AG04449 (cell line): Measurements from ENCODE around the gene BRSK2.

Experiments used
- CTCF ChIA-PET: fragments of 350-600 bp; formaldehyde crosslinking; extraction: SDS; loops from one replicate; lab custom pipeline; 2021; ENCODE audit warnings: antibody characterized with exemption; lab: Yijun Ruan, JAX
- POLR2A ChIA-PET: fragments of 400-600, 350-600 bp; formaldehyde crosslinking; extraction: SDS; loops from one replicate; lab custom pipeline; 2020; ENCODE audit warnings: antibody characterized with exemption, inconsistent platforms; lab: Yijun Ruan, JAX
- DNase-seq: peaks from one replicate; pipeline ENCODE4 v3.0.0-alpha.2; 2010; ENCODE audit warnings: low read depth, low spot score
- H3K4me3 ChIP-seq: 2 replicates; pipeline ENCODE4 v1.5.1; 2011; ENCODE audit warnings: low read depth, mild to moderate bottlenecking, control low read depth, low read length
- CTCF ChIP-seq: IDR thresholded peaks from one replicate; pipeline ENCODE4 v1.5.1; 2011; ENCODE audit warnings: mild to moderate bottlenecking, moderate library complexity, low read length, control low read depth, inconsistent platforms; ENCODE audit not compliant: insufficient read depth; ENCODE audit errors: missing control alignments

BRSK2 gene

GRCh38 chr11:1401656-1402221 lies 12.0 kb downstream of the BRSK2 start:
- no peak for DNase-seq
- H3K4me3 ChIP-seq: no peak overlapping the region
- ChIA-PET CTCF (no interaction called here), POLR2A (interaction anchor here (1.0 kb wide), 1 partner anchor 12 kb away, joined by 7 read pairs; the partner anchor contains the start of gene BRSK2)
- no peak for TF ChIP-seq CTCF

- ChIA-PET POLR2A (no interaction called here), CTCF (no interaction called here)
- DNase-seq: no peak
- H3K4me3 ChIP-seq: no peak overlapping the region
- TF ChIP-seq CTCF: no peak
These were observed 12.8 kb downstream of the BRSK2 start for GRCh38 chr11:1402355-1403077.

- H3K4me3 ChIP-seq: no peak overlapping the region
- POLR2A ChIA-PET: no interaction called here
- no peak for DNase-seq
- TF ChIP-seq CTCF: no peak
- CTCF ChIA-PET: no interaction called here
These were observed 13.4 kb downstream of the BRSK2 start for GRCh38 chr11:1403078-1403620.

- POLR2A ChIA-PET: no interaction called here
- CTCF ChIA-PET: no interaction called here
- no peak for DNase-seq
- H3K4me3 ChIP-seq: no peak overlapping the region
- TF ChIP-seq CTCF: no peak
These were observed 14.2 kb downstream of the BRSK2 start for GRCh38 chr11:1403721-1404460.

GRCh38 chr11:1404461-1405185 lies 14.9 kb downstream of the BRSK2 start:
- CTCF ChIA-PET: no interaction called here
- POLR2A ChIA-PET: no interaction called here
- no peak overlapping the region for H3K4me3 ChIP-seq
- no peak for DNase-seq
- TF ChIP-seq CTCF: no peak
